Measurements from ENCODE around the gene KRTAP5-4.

DNA sequence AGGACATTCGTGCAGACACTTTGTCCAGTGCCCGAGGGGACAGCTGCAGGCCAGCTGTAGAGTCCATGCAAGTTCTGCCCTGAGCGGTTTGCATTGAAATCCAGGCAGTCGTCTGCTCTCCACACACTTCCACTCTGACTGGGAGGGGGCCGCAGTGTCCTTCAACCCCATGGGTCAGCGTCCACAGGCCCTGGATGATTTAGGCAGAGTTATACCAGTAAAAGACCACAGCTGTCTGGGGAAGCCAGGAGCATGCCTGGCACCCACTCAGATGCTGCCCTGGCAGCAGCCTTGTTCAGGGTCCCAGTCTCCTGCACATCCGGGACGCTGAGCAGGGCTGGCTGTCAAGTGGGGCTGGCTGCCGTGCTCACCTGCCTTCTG, 34.1 kb upstream of the KRTAP5-4 start:
- TF ChIP-seq CTCF (IDR thresholded peaks at IDR 0.05; ENCODE audit: low read depth, low read length, poor library complexity, severe bottlenecking) (no peak), EZH2phosphoT487 (IDR thresholded peaks at IDR 0.05; ENCODE audit: borderline replicate concordance, low read length) (no peak)

All from DOHH2 (cell line).